Stimulated activated CD8-positive, alpha-beta memory T cell treated with anti-CD3 and anti-CD28 coated beads, Interleukin-7, amount 100 ng/mL, for 1 hour (primary cell): ENCODE results near the gene ARMC2.
"Not testable (repeated sequence)": the region's sequence is repeated elsewhere in the genome, so short reads cannot be mapped to it uniquely, and the experiment has no call there.

Source experiments
- DNase-seq, 2 donors: peaks; one replicate each; pipeline ENCODE4 v3.0.0-alpha.2; 2020; ENCODE audit warnings: low read depth in 2 of 2

ARMC2 gene

GRCh38 chr6:108848116-108848868 lies at the start of gene ARMC2:
TSS of gene ARMC2 (plus strand) at chr6:108848422. CDS start at chr6:108854268, 5,846 bp downstream.
- DNase-seq, result peak; percentile 78 to 79

GRCh38 chr6:108798670-108799353 lies 49.4 kb upstream of the ARMC2 start:
- DNase-seq, result no peak

- no peak for DNase-seq
Measured at GRCh38 chr6:108799354-108799717, 48.9 kb upstream of the ARMC2 start.

- no peak for DNase-seq
Measured at GRCh38 chr6:108799791-108800190, 48.4 kb upstream of the ARMC2 start.

- DNase-seq, result no peak
Measured at GRCh38 chr6:108800427-108800864, 47.8 kb upstream of the ARMC2 start.

- DNase-seq, result no peak
Measured at GRCh38 chr6:108801366-108801765, 46.9 kb upstream of the ARMC2 start.

GRCh38 chr6:108803982-108804490 lies 44.2 kb upstream of the ARMC2 start:
- no peak for DNase-seq

GRCh38 chr6:108804956-108805355 lies 43.3 kb upstream of the ARMC2 start:
- no peak for DNase-seq

GRCh38 chr6:108805611-108806167 lies 42.5 kb upstream of the ARMC2 start:
- no peak for DNase-seq

GRCh38 chr6:108806171-108806570 lies 42.1 kb upstream of the ARMC2 start:
- DNase-seq, result no peak

GRCh38 chr6:108806665-108807064 lies 41.6 kb upstream of the ARMC2 start:
- no peak for DNase-seq

GRCh38 chr6:108807928-108808327 lies 40.3 kb upstream of the ARMC2 start:
- no peak for DNase-seq

GRCh38 chr6:108809211-108809610 lies 39.0 kb upstream of the ARMC2 start:
- DNase-seq, result no peak

- no peak for DNase-seq
Measured at GRCh38 chr6:108810057-108810643, 38.1 kb upstream of the ARMC2 start.

GRCh38 chr6:108811490-108811889 lies 36.7 kb upstream of the ARMC2 start:
- no peak for DNase-seq

- DNase-seq, result not testable (repeated sequence)
Measured at GRCh38 chr6:108813218-108813617, 35.0 kb upstream of the ARMC2 start.

GRCh38 chr6:108817276-108817675 lies 30.9 kb upstream of the ARMC2 start:
- DNase-seq, result not testable (repeated sequence)

- DNase-seq, result no peak
Measured at GRCh38 chr6:108820006-108820405, 28.2 kb upstream of the ARMC2 start.

- DNase-seq, result no peak
Measured at GRCh38 chr6:108822401-108822800, 25.8 kb upstream of the ARMC2 start.

GRCh38 chr6:108825326-108825725 lies 22.9 kb upstream of the ARMC2 start:
- no peak for DNase-seq

GRCh38 chr6:108831104-108831503 lies 17.1 kb upstream of the ARMC2 start:
- no peak for DNase-seq

- no peak for DNase-seq
Measured at GRCh38 chr6:108832738-108833137, 15.5 kb upstream of the ARMC2 start.
